Measurements from ENCODE around the gene ZNF268.

The ZNF268 gene

DNA sequence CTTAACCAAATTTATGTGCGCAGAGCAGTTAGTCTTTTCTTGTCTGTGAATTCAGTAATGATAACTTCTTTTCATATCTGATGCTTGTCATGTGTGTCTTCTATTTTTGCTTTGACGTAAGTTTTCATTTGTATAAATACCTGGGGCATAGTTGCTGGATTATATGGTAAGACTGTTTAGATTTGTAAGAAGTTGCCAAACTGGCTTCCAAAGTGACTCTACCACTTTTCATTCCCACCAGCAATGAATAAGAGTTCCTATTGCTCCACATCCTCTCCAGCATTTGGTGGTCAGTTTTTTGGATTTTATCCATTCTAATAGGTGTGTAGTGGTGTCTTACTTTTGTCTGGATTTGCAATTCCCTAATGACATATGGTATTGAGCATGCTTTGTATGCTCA is 8.9 kb downstream of the ZNF268 start:
- no peak overlapping the region for H4K12ac ChIP-seq (ENCODE audit: low read depth, low read length)
- H2AK5ac ChIP-seq (ENCODE audit: low read length): no peak overlapping the region
- peaks cover 28% of the 10 kb centered on the region for H3K9me3 ChIP-seq (ENCODE audit: insufficient read depth, low read depth, low read length)
- H3K36me3 ChIP-seq (ENCODE audit: control insufficient read depth in 1 of 2, insufficient read depth in 2 of 2, low read length in 2 of 2): peaks cover 44 to 66% of the 10 kb centered on the region in 2 experiments
- H2BK5ac ChIP-seq (ENCODE audit: low read depth, low read length, poor library complexity): no peak overlapping the region
- H3K79me1 ChIP-seq (ENCODE audit: low read length): no peaks in the 10 kb centered on the region
- no peak overlapping the region for H3K9ac ChIP-seq (ENCODE audit: low read length)
- H3K4me3 ChIP-seq (ENCODE audit: low read depth, low read length): no peak overlapping the region
- no peak overlapping the region for H2BK120ac ChIP-seq (ENCODE audit: insufficient read depth, low read length, poor library complexity)
- no peak overlapping the region for H3K4ac ChIP-seq (ENCODE audit: low read depth, low read length)
- H3K4me2 ChIP-seq (ENCODE audit: low read length): no peak overlapping the region
- no CpG with 5 or more reads among the region's 2 CpGs for WGBS (ENCODE audit: extremely low coverage, insufficient coverage, insufficient read length)
- H3K4me1 ChIP-seq (ENCODE audit: control insufficient read depth in 1 of 2, insufficient read depth in 2 of 2, low read length in 2 of 2): no peaks in the 10 kb centered on the region
- H2AFZ ChIP-seq (ENCODE audit: insufficient read depth, low read length, poor library complexity): no peak overlapping the region
- no peak overlapping the region for H3K23ac ChIP-seq (ENCODE audit: low read length)
- no peak overlapping the region for H3K18ac ChIP-seq (ENCODE audit: low read length)
- no peak overlapping the region for H2BK12ac ChIP-seq (ENCODE audit: low read length)
- no peaks in the 10 kb centered on the region for H3K27me3 ChIP-seq (ENCODE audit: insufficient read depth, low read length)
- no peak overlapping the region for H3K14ac ChIP-seq (ENCODE audit: low read length)
- peak in 1 of 2 donors; percentile 2 for DNase-seq
- no peaks in the 10 kb centered on the region for H3K79me2 ChIP-seq (ENCODE audit: control insufficient read depth, insufficient read depth, low read length, poor library complexity)
- no peak overlapping the region for H3K27ac ChIP-seq (ENCODE audit: low read depth, low read length)
- H4K91ac ChIP-seq (ENCODE audit: low read depth, low read length): no peak overlapping the region
- H4K8ac ChIP-seq (ENCODE audit: low read depth, low read length): no peak overlapping the region

DNA sequence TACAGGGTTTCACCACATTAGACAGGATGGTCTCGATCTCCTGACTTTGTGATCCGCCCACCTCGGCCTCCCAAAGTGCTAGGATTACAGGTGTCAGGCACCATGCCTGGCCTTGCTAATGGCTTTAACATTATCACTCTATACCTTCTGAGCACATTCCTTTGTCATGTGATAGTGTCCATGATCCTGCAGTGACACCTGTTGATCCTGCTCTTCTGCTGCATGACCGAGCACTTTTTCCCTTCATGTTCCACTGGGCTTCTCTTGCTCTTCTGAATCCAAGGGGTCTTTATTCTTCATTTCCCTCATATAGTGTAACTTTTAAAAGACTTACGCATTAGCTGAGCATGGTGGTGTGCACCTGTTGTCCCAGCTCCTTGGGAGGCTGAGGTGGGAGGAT is 11.6 kb downstream of the ZNF268 start:
- Histone ChIP-seq H3K9ac (ENCODE audit: low read length) (no peak overlapping the region), H3K79me2 (ENCODE audit: control insufficient read depth, insufficient read depth, low read length, poor library complexity) (no peaks in the 10 kb centered on the region), H2BK12ac (ENCODE audit: low read length) (no peak overlapping the region), H3K36me3 (ENCODE audit: control insufficient read depth in 1 of 2, insufficient read depth in 2 of 2, low read length in 2 of 2) (peaks cover 44 to 58% of the 10 kb centered on the region in 2 experiments), H3K23ac (ENCODE audit: low read length) (no peak overlapping the region), H4K12ac (ENCODE audit: low read depth, low read length) (no peak overlapping the region), H3K4me3 (ENCODE audit: low read depth, low read length) (no peak overlapping the region), H3K4me2 (ENCODE audit: low read length) (no peak overlapping the region), H3K9me3 (ENCODE audit: insufficient read depth, low read depth, low read length) (peaks cover 27% of the 10 kb centered on the region), H4K8ac (ENCODE audit: low read depth, low read length) (no peak overlapping the region), H3K18ac (ENCODE audit: low read length) (no peak overlapping the region), H3K14ac (ENCODE audit: low read length) (no peak overlapping the region), H3K27me3 (ENCODE audit: insufficient read depth, low read length) (no peaks in the 10 kb centered on the region), H3K4me1 (ENCODE audit: control insufficient read depth in 1 of 2, insufficient read depth in 2 of 2, low read length in 2 of 2) (no peaks in the 10 kb centered on the region), H2AFZ (ENCODE audit: insufficient read depth, low read length, poor library complexity) (no peak overlapping the region), H2BK5ac (ENCODE audit: low read depth, low read length, poor library complexity) (no peak overlapping the region), H3K4ac (ENCODE audit: low read depth, low read length) (no peak overlapping the region), H3K27ac (ENCODE audit: low read depth, low read length) (no peak overlapping the region), H2BK120ac (ENCODE audit: insufficient read depth, low read length, poor library complexity) (no peak overlapping the region), H3K79me1 (ENCODE audit: low read length) (no peaks in the 10 kb centered on the region), H2AK5ac (ENCODE audit: low read length) (no peak overlapping the region), H4K91ac (ENCODE audit: low read depth, low read length) (no peak overlapping the region)
- no peak for DNase-seq
- WGBS (ENCODE audit: extremely low coverage, insufficient coverage, insufficient read length): no CpG with 5 or more reads among the region's 5 CpGs

DNA sequence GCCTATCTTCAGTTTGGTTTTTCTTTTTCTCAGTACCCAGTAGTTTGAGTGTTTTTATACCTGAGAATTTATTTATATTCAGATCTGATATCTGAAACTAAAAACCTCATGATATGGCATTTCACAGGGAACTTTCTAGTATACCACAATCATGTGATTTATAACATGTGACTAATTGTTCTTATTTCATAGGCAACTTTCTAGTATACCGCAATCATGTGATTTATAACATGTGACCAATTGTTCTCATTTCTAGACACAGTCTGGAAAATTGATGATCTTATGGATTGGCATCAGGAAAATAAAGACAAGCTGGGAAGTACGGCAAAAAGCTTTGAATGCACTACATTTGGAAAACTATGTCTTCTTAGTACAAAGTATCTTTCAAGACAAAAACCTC is 20.6 kb downstream of the ZNF268 start:
- no CpG with 5 or more reads among the region's 2 CpGs for WGBS (ENCODE audit: extremely low coverage, insufficient coverage, insufficient read length)
- Histone ChIP-seq H3K23ac (ENCODE audit: low read length) (no peak overlapping the region), H2BK120ac (ENCODE audit: insufficient read depth, low read length, poor library complexity) (no peak overlapping the region)

DNA sequence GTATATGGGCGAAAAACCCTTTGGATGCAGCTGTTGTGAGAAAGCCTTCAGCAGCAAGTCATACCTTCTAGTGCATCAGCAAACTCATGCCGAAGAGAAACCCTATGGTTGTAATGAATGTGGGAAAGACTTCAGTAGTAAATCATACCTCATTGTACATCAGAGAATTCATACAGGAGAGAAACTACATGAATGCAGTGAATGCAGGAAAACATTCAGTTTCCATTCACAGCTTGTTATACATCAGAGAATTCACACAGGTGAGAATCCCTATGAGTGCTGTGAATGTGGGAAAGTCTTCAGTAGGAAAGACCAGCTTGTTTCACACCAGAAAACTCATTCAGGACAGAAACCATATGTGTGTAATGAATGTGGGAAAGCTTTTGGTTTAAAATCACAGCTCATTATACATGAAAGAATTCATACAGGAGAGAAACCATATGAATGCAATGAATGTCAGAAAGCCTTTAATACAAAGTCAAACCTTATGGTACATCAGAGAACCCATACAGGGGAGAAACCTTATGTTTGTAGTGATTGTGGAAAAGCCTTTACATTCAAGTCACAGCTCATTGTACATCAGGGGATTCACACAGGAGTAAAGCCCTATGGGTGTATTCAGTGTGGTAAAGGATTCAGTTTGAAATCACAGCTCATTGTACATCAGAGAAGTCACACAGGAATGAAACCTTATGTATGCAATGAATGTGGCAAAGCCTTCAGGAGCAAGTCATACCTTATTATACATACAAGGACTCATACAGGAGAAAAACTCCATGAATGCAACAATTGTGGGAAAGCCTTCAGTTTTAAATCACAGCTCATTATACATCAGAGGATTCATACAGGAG is 21.4 kb downstream of the ZNF268 start:
- Histone ChIP-seq H3K27ac (ENCODE audit: low read depth, low read length) (no peak overlapping the region), H3K4ac (ENCODE audit: low read depth, low read length) (no peak overlapping the region), H3K27me3 (ENCODE audit: insufficient read depth, low read length) (no peaks in the 10 kb centered on the region), H2AK5ac (ENCODE audit: low read length) (no peak overlapping the region), H3K4me1 (ENCODE audit: control insufficient read depth in 1 of 2, insufficient read depth in 2 of 2, low read length in 2 of 2) (no peaks in the 10 kb centered on the region), H4K12ac (ENCODE audit: low read depth, low read length) (no peak overlapping the region), H3K79me2 (ENCODE audit: control insufficient read depth, insufficient read depth, low read length, poor library complexity) (no peaks in the 10 kb centered on the region), H2BK12ac (ENCODE audit: low read length) (no peak overlapping the region), H3K36me3 (ENCODE audit: control insufficient read depth in 1 of 2, insufficient read depth in 2 of 2, low read length in 2 of 2) (peaks cover 0 to 13% of the 10 kb centered on the region in 2 experiments), H2AFZ (ENCODE audit: insufficient read depth, low read length, poor library complexity) (no peak overlapping the region), H4K8ac (ENCODE audit: low read depth, low read length) (no peak overlapping the region), H3K9me3 (ENCODE audit: insufficient read depth, low read depth, low read length) (peaks cover 8% of the 10 kb centered on the region), H3K4me3 (ENCODE audit: low read depth, low read length) (no peak overlapping the region), H2BK120ac (ENCODE audit: insufficient read depth, low read length, poor library complexity) (no peak overlapping the region), H3K79me1 (ENCODE audit: low read length) (no peaks in the 10 kb centered on the region), H2BK5ac (ENCODE audit: low read depth, low read length, poor library complexity) (no peak overlapping the region), H3K4me2 (ENCODE audit: low read length) (no peak overlapping the region), H4K91ac (ENCODE audit: low read depth, low read length) (no peak overlapping the region), H3K9ac (ENCODE audit: low read length) (no peak overlapping the region), H3K18ac (ENCODE audit: low read length) (no peak overlapping the region), H3K14ac (ENCODE audit: low read length) (no peak overlapping the region), H3K23ac (ENCODE audit: low read length) (no peak overlapping the region)
- no CpG with 5 or more reads among the region's 2 CpGs for WGBS (ENCODE audit: extremely low coverage, insufficient coverage, insufficient read length)
- no peak for DNase-seq

More for the DNA sequence above, 20.6 kb downstream of the ZNF268 start:
- Histone ChIP-seq H3K79me2 (ENCODE audit: control insufficient read depth, insufficient read depth, low read length, poor library complexity) (no peaks in the 10 kb centered on the region), H2AFZ (ENCODE audit: insufficient read depth, low read length, poor library complexity) (no peak overlapping the region), H4K91ac (ENCODE audit: low read depth, low read length) (no peak overlapping the region), H3K4me1 (ENCODE audit: control insufficient read depth in 1 of 2, insufficient read depth in 2 of 2, low read length in 2 of 2) (no peaks in the 10 kb centered on the region), H3K9me3 (ENCODE audit: insufficient read depth, low read depth, low read length) (peaks cover 8% of the 10 kb centered on the region), H3K27me3 (ENCODE audit: insufficient read depth, low read length) (no peaks in the 10 kb centered on the region), H3K4ac (ENCODE audit: low read depth, low read length) (no peak overlapping the region), H2BK5ac (ENCODE audit: low read depth, low read length, poor library complexity) (no peak overlapping the region), H3K36me3 (ENCODE audit: control insufficient read depth in 1 of 2, insufficient read depth in 2 of 2, low read length in 2 of 2) (peaks cover 0 to 13% of the 10 kb centered on the region in 2 experiments), H3K18ac (ENCODE audit: low read length) (no peak overlapping the region), H3K4me3 (ENCODE audit: low read depth, low read length) (no peak overlapping the region), H3K27ac (ENCODE audit: low read depth, low read length) (no peak overlapping the region), H3K9ac (ENCODE audit: low read length) (no peak overlapping the region), H2AK5ac (ENCODE audit: low read length) (no peak overlapping the region), H4K12ac (ENCODE audit: low read depth, low read length) (no peak overlapping the region), H3K4me2 (ENCODE audit: low read length) (no peak overlapping the region), H3K79me1 (ENCODE audit: low read length) (no peaks in the 10 kb centered on the region), H2BK12ac (ENCODE audit: low read length) (no peak overlapping the region), H3K14ac (ENCODE audit: low read length) (no peak overlapping the region), H4K8ac (ENCODE audit: low read depth, low read length) (no peak overlapping the region)
- no peak for DNase-seq
